Colonic mucosa (tissue), 4 donors: ENCODE data around the gene SLC52A1. TPM values are rescaled to one million over a fixed set of nuclear protein-coding genes. Genes with fewer than 3 reads are reported as not detected.

Experiments used
- DNase-seq: peaks from one replicate; pipeline ENCODE4 v3.0.0-alpha.2; 2020
- H3K27ac ChIP-seq: fragments of 200-600 bp; one replicate; pipeline ENCODE4 v1.8.0; 2021
- H3K27me3 ChIP-seq: fragments of 200-600 bp; one replicate; pipeline ENCODE4 v1.8.0; 2021
- H3K36me3 ChIP-seq: fragments of 200-600 bp; one replicate; pipeline ENCODE4 v1.8.0; 2021
- H3K4me1 ChIP-seq: fragments of 200-600 bp; one replicate; pipeline ENCODE4 v1.8.0; 2021; ENCODE audit warnings: mild to moderate bottlenecking
- H3K4me3 ChIP-seq: fragments of 200-600 bp; one replicate; pipeline ENCODE4 v1.8.0; 2021
- H3K9ac ChIP-seq, 2 donors: one replicate each; pipeline ENCODE4 v1.7.0; 2013; ENCODE audit warnings: control low read depth in 2 of 2, low read depth in 2 of 2, low read length in 2 of 2
- H3K9me3 ChIP-seq: fragments of 200-600 bp; one replicate; pipeline ENCODE4 v1.8.0; 2021
- CTCF ChIP-seq: fragments of 200-600 bp; IDR thresholded peaks from one replicate; pipeline ENCODE4 v1.8.0; 2022; ENCODE audit warnings: antibody characterized with exemption, mild to moderate bottlenecking
- intact Hi-C: fragments of 100-400 bp; cut with DNase I; formaldehyde crosslinking; loops from one replicate; pipeline ENCODE4 v1.14.1; 2022
- total RNA-seq, 2 donors: library from RNA; stranded (reverse); fragmentation: NEBNext Ultra II Directional in 1 of 2; extraction: Animal tissue kit (Norgen Biotek cat#: 25700) in 1 of 2; gene quantifications; one replicate each; pipeline ENCODE4 v1.2.1, GENCODE V29; 2021
- donor health status: healthy.
- donor health status: DM: no; HTN: no; CAD: no.
- donor health status: DM: no; HTN: no; CAD: no.

Gene SLC52A1
- total RNA-seq, 2 donors from 2014 or later: 1.7 to 2.6 TPM

- Histone ChIP-seq H3K27me3 (no peaks in the 10 kb centered on the region), H3K27ac (peak overlapping the region; percentile 46), H3K4me3 (no peak overlapping the region), H3K9me3 (no peaks in the 10 kb centered on the region), H3K36me3 (no peaks in the 10 kb centered on the region), H3K9ac (no peak overlapping the region), H3K4me1 (peaks cover 4% of the 10 kb centered on the region)
- DNase-seq: no peak
- no peak for TF ChIP-seq CTCF
- intact Hi-C loops: no loop called here
Measured at GRCh38 chr17:5049314-5049841, 14.2 kb upstream of the SLC52A1 start.

- DNase-seq: no peak
- Histone ChIP-seq H3K4me1 (peaks cover 4% of the 10 kb centered on the region), H3K9ac (no peak overlapping the region), H3K27ac (no peak overlapping the region), H3K36me3 (no peaks in the 10 kb centered on the region), H3K4me3 (no peak overlapping the region), H3K27me3 (no peaks in the 10 kb centered on the region), H3K9me3 (no peaks in the 10 kb centered on the region)
- intact Hi-C loops: no loop called here
- TF ChIP-seq CTCF: no peak
Measured at GRCh38 chr17:5047446-5047845, 12.2 kb upstream of the SLC52A1 start.

- H3K27ac ChIP-seq: peak overlapping the region; percentile 64
Measured at GRCh38 chr17:5045496-5045895, 10.3 kb upstream of the SLC52A1 start.

GRCh38 chr17:5044630-5045029 is 9.4 kb upstream of the SLC52A1 start:
- H3K9ac ChIP-seq: no peak overlapping the region
- H3K4me3 ChIP-seq: no peak overlapping the region
- no peak for TF ChIP-seq CTCF
- intact Hi-C loops: no loop called here
- no peaks in the 10 kb centered on the region for H3K27me3 ChIP-seq
- H3K9me3 ChIP-seq: no peaks in the 10 kb centered on the region
- peaks cover 4% of the 10 kb centered on the region for H3K4me1 ChIP-seq
- no peaks in the 10 kb centered on the region for H3K36me3 ChIP-seq
- H3K27ac ChIP-seq: peak overlapping the region; percentile 64
- peak; percentile 60 for DNase-seq

More at GRCh38 chr17:5045496-5045895, 10.3 kb upstream of the SLC52A1 start:
- Histone ChIP-seq H3K27me3 (no peaks in the 10 kb centered on the region), H3K4me3 (no peak overlapping the region), H3K9ac (no peak overlapping the region), H3K9me3 (no peaks in the 10 kb centered on the region), H3K36me3 (no peaks in the 10 kb centered on the region), H3K4me1 (peaks cover 4% of the 10 kb centered on the region)
- intact Hi-C loops: no loop called here
- no peak for TF ChIP-seq CTCF
- no peak for DNase-seq

- Histone ChIP-seq H3K27ac (no peak overlapping the region), H3K27me3 (no peaks in the 10 kb centered on the region), H3K4me1 (peaks cover 4% of the 10 kb centered on the region), H3K36me3 (no peaks in the 10 kb centered on the region), H3K9me3 (no peaks in the 10 kb centered on the region), H3K4me3 (no peak overlapping the region), H3K9ac (no peak overlapping the region)
- no peak for DNase-seq
- intact Hi-C loops: no loop called here
- no peak for TF ChIP-seq CTCF
Measured at GRCh38 chr17:5043524-5043923, 8.3 kb upstream of the SLC52A1 start.
